ENCODE data around the gene KRTAP5-6.

The KRTAP5-6 gene

DNA sequence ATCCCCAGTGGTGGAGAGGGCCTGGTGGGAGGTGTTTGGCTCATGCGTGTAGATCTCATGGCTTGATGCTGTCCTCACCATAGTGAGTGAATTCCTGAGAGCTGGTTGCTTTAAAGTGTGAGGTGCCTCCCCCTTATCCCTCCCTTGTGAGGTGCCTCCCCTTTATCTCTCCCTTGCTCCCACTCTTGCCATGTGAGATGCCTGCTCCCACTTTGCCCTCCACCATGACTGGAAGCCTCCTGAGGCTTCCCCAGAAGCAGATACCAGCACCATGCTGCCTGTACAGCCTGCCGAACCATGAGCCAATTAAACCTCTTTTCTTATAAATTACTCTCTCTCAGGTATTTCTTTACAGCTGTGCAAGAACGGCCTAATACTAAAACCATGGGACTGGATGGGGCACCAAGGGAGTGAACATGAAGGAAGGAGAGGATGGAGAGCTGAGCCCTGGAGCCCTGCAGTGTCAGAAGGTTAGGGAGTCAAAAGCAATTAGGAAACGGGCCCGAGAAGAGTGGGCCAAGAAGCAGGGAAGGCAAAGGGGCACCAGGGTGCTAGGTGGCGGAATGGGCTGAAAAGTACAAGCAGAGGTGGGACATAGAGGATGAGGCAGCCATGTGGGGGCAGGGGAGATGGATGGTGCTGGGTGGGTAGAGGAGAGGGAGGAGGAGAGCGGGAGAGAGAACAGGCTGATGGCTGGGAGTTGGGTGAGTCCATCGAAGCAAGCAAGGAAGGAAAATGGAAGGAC is 44.0 kb downstream of the KRTAP5-6 start:
- TF ChIP-seq, protein P1, sequence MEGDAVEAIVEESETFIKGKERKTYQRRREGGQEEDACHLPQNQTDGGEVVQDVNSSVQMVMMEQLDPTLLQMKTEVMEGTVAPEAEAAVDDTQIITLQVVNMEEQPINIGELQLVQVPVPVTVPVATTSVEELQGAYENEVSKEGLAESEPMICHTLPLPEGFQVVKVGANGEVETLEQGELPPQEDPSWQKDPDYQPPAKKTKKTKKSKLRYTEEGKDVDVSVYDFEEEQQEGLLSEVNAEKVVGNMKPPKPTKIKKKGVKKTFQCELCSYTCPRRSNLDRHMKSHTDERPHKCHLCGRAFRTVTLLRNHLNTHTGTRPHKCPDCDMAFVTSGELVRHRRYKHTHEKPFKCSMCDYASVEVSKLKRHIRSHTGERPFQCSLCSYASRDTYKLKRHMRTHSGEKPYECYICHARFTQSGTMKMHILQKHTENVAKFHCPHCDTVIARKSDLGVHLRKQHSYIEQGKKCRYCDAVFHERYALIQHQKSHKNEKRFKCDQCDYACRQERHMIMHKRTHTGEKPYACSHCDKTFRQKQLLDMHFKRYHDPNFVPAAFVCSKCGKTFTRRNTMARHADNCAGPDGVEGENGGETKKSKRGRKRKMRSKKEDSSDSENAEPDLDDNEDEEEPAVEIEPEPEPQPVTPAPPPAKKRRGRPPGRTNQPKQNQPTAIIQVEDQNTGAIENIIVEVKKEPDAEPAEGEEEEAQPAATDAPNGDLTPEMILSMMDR (IDR thresholded peaks at IDR 0.05; ENCODE audit: extremely low read depth, missing control alignments), result no peak
- no peak for DNase-seq (ENCODE audit: low spot score)

DNA sequence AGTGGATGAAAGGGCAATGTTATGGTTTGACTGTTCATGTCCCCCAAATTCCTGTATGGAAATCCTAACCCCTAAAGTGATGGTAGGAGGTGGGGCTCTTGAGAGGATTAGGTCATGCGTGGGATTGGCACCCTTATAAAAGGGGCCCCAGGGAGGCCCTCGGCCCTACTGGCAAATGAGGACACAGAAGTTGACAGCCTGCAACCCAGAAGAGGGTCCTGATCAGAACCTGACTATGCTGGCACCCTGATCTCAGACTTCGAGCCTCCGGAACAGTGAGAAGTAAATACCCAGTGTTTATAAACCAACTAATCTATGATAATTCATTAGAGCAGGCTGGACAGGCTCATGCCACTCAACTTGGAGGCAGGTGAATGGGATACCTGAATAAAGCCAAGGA is 44.7 kb downstream of the KRTAP5-6 start:
- TF ChIP-seq, protein P1 (IDR thresholded peaks at IDR 0.05; ENCODE audit: extremely low read depth, missing control alignments), result no peak

DNA sequence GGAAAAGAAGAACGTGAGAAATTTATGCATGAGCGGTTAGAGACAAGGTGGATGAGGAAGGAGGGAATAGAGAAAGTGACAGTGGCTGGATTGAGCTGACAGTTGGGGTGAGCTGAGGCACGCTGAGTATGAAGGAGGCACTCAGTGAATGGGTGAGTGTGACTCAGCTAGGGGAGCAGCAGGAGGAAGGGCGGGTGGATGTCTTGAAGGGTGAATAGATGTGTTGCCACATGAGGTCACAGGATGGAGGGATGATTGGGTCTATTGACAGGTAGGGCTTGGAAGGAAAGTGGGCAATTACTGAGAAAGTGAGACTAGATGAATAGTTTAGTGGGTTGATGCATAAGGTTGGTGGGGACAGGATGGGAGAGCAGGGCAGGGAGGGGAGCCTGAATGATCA is 45.4 kb downstream of the KRTAP5-6 start:
- no peak for DNase-seq (ENCODE audit: low spot score)
- TF ChIP-seq, protein P1 (IDR thresholded peaks at IDR 0.05; ENCODE audit: extremely low read depth, missing control alignments), result no peak

More for the DNA sequence above, 44.7 kb downstream of the KRTAP5-6 start:
- no peak for DNase-seq (ENCODE audit: low spot score)

DNA sequence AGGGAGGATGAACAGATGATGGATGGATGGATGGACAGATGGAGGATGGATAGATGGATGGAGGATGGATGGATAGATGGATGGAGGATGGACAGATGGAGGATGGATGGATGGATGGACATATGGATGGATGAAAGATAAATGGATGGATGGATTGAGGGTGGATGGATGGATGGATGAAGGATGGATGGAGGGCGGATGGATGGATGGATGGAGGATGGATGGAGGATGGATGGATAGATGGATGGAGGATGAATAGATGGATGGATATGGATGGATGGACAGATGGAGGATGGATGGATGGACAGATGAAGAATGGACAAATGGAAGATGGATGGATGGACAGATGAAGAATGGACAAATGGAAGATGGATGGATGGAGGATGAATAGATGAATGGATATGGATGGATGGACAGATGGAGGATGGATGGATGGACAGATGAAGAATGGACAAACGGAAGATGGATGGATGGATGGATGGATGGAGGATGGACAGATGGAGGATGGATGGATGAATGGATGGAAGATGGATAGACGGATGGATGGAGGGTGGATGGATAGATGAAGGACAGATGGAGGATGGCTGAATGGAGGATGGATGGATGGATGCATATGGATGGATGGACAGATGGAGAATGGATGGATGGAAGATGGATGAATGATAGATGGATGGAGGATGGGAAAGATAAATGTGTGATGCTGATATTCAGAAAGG is 46.0 kb downstream of the KRTAP5-6 start:
- no peak for DNase-seq (ENCODE audit: low spot score)
- TF ChIP-seq, protein P1 (IDR thresholded peaks at IDR 0.05; ENCODE audit: extremely low read depth, missing control alignments), result no peak

DNA sequence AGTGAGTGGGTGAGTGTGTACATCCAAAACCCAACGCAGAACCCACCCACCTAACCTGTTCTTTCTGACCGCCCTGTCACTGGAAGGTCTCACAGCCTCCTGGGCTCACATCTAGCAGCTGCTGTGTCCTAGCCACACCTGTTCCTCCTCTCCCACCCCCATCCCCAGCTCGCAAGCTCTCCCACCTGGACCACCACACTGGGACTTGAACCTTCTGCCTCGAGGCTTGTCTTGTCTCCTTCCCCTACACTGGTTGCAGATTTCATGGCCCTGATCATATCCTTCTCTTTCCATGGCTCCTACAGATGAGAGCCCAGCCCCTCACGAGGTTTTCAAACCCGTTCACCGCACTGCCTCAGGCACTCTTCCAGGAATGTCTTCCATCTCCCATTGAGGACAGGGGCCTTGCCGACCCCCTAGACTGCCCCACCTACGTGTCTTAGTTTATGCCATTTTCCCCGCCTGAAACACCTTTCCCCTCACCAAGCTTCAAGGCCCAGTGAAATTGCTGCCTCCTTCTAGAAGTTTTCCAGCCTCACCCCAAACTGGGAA is 46.7 kb downstream of the KRTAP5-6 start:
- DNase-seq (ENCODE audit: low spot score), result no peak

DNA sequence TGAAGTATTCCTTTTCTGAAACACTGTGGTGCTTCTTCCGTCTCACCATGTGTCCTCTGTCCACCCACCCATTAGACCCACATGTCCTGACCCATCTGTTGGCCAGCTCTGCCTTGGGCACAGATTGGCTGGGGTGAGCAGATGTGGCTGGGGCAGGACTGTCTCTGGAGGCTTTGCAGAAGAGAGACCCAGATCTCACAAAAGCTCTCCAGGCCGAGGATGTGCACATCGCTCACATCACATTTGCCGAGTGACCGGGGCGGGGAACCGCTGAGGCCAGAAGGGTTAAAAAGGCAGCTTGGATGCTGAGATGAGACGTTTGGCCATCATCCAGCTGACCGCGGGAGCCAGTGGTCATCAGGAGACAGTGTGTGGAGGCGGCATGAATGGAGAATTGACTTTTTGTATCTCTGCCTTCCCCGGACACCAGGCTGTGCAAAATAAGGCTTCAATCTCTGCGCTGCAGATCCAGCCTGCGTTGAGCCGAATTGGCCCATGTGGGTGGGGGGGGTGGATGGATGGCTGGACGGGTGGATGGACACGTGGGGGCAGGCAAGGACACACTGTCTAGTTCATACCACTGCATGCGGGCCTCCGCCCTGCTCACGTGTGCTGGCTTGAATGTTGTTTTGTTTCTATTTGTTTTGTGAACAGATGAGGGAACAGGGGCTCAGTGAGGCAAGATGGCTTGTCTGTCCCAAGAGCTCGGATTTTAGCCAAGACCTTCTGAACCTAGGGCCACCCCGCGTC is 47.3 kb downstream of the KRTAP5-6 start:
- TF ChIP-seq, protein P1 (IDR thresholded peaks at IDR 0.05; ENCODE audit: extremely low read depth, missing control alignments), result no peak
- no peak for DNase-seq (ENCODE audit: low spot score)

More for the DNA sequence above, 46.7 kb downstream of the KRTAP5-6 start:
- TF ChIP-seq, protein P1 (IDR thresholded peaks at IDR 0.05; ENCODE audit: extremely low read depth, missing control alignments), result no peak

All from GM20000 (cell line).